ENCODE data around the gene ARID1B. TPM values are rescaled to one million over a fixed set of nuclear protein-coding genes. Genes with fewer than 3 reads are reported as not detected.

The ARID1B gene
- total and polyA plus RNA-seq, 4 donors = 7.0 to 49.0 (median 24.2) TPM

GRCh38 chr6:156988276-156989158 lies 211.3 kb downstream of the ARID1B start:
- no peak overlapping the region for H3K9ac ChIP-seq (ENCODE audit: low read depth in 1 of 2, low read length in 2 of 2)
- H3K27me3 ChIP-seq (ENCODE audit: control insufficient read depth in 4 of 4, insufficient read depth in 4 of 4, low read length in 3 of 4) = no peaks in the 10 kb centered on the region
- H3K4me1 ChIP-seq (ENCODE audit: control insufficient read depth in 4 of 4, insufficient read depth in 4 of 4, low read length in 3 of 4) = peaks cover 5 to 10% (median 9%) of the 10 kb centered on the region in 4 donors
- no peak overlapping the region for H3K4me3 ChIP-seq (ENCODE audit: low read depth in 1 of 3, low read length in 3 of 3)
- WGBS = 75% methylated on average over 6 of the region's 6 CpGs
- TF ChIP-seq CTCF (IDR thresholded peaks at IDR 0.05; ENCODE audit: low read depth, low read length, missing input control) = no peak
- TF ChIP-seq SP1 (IDR thresholded peaks at IDR 0.05) = no peak
- TF ChIP-seq FOXA1 (IDR thresholded peaks at IDR 0.05) = no peak
- TF ChIP-seq ATF3 (IDR thresholded peaks at IDR 0.05) = no peak
- TF ChIP-seq YY1 (IDR thresholded peaks at IDR 0.05) = no peak
- no peak for TF ChIP-seq NR2F2 (IDR thresholded peaks at IDR 0.05)
- no peaks in the 10 kb centered on the region for H3K36me3 ChIP-seq (ENCODE audit: control insufficient read depth in 4 of 4, insufficient read depth in 3 of 4, low read depth in 1 of 4, low read length in 3 of 4)
- DNase-seq (ENCODE audit: low spot score) = no peak
- H3K9me3 ChIP-seq (ENCODE audit: control insufficient read depth in 4 of 4, low read length in 3 of 4) = no peaks in the 10 kb centered on the region
- no peak overlapping the region for H3K27ac ChIP-seq (ENCODE audit: low read depth in 1 of 2, low read length in 2 of 2)

- TF ChIP-seq NR2F2 (IDR thresholded peaks at IDR 0.05) = no peak
- no peak for TF ChIP-seq CTCF (IDR thresholded peaks at IDR 0.05; ENCODE audit: low read depth, low read length, missing input control)
- TF ChIP-seq ATF3 (IDR thresholded peaks at IDR 0.05) = no peak
- Histone ChIP-seq H3K36me3 (ENCODE audit: control insufficient read depth in 4 of 4, insufficient read depth in 3 of 4, low read depth in 1 of 4, low read length in 3 of 4) (no peaks in the 10 kb centered on the region), H3K4me3 (ENCODE audit: low read depth in 1 of 3, low read length in 3 of 3) (no peak overlapping the region), H3K27me3 (ENCODE audit: control insufficient read depth in 4 of 4, insufficient read depth in 4 of 4, low read length in 3 of 4) (no peaks in the 10 kb centered on the region), H3K27ac (ENCODE audit: low read depth in 1 of 2, low read length in 2 of 2) (no peak overlapping the region), H3K9me3 (ENCODE audit: control insufficient read depth in 4 of 4, low read length in 3 of 4) (no peaks in the 10 kb centered on the region), H3K9ac (ENCODE audit: low read depth in 1 of 2, low read length in 2 of 2) (no peak overlapping the region), H3K4me1 (ENCODE audit: control insufficient read depth in 4 of 4, insufficient read depth in 4 of 4, low read length in 3 of 4) (peaks cover 5 to 10% (median 9%) of the 10 kb centered on the region in 4 donors)
- WGBS = 82% methylated on average over 8 of the region's 8 CpGs
- DNase-seq (ENCODE audit: low spot score) = no peak
Measured at GRCh38 chr6:156989159-156989806, 212.1 kb downstream of the ARID1B start.

GRCh38 chr6:156992020-156992804 lies 215.0 kb downstream of the ARID1B start:
- Histone ChIP-seq H3K9ac (ENCODE audit: low read depth in 1 of 2, low read length in 2 of 2) (no peak overlapping the region), H3K4me1 (ENCODE audit: control insufficient read depth in 4 of 4, insufficient read depth in 4 of 4, low read length in 3 of 4) (peaks cover 4 to 12% (median 8%) of the 10 kb centered on the region in 4 donors), H3K27me3 (ENCODE audit: control insufficient read depth in 4 of 4, insufficient read depth in 4 of 4, low read length in 3 of 4) (no peaks in the 10 kb centered on the region), H3K9me3 (ENCODE audit: control insufficient read depth in 4 of 4, low read length in 3 of 4) (no peaks in the 10 kb centered on the region), H3K27ac (ENCODE audit: low read depth in 1 of 2, low read length in 2 of 2) (peak overlapping the region in 1 of 2 donors; percentile 27), H3K4me3 (ENCODE audit: low read depth in 1 of 3, low read length in 3 of 3) (no peak overlapping the region), H3K36me3 (ENCODE audit: control insufficient read depth in 4 of 4, insufficient read depth in 3 of 4, low read depth in 1 of 4, low read length in 3 of 4) (no peaks in the 10 kb centered on the region)
- TF ChIP-seq RAD21 (IDR thresholded peaks at IDR 0.05) = peak in 1 of 2 donors; percentile 14
- no peak for TF ChIP-seq EGR1 (IDR thresholded peaks at IDR 0.05; ENCODE audit: low read depth in 2 of 2)
- peak; percentile 12 for TF ChIP-seq YY1 (IDR thresholded peaks at IDR 0.05)
- TF ChIP-seq GABPA (IDR thresholded peaks at IDR 0.05 in 1 of 2, conservative IDR thresholded peaks at IDR 0.05 in 1 of 2) = peak in 1 of 2 donors; percentile 13
- 36% methylated on average over 13 of the region's 13 CpGs for WGBS
- peak; percentile 44 for DNase-seq (ENCODE audit: low spot score)

All from liver (tissue), 9 donors.